Measurements from ENCODE around the gene HES5. TPM values are rescaled to one million over a fixed set of nuclear protein-coding genes. Genes with fewer than 3 reads are reported as not detected.
"Not testable (repeated sequence)": the region's sequence is repeated elsewhere in the genome, so short reads cannot be mapped to it uniquely, and the experiment has no call there.

The HES5 gene
- total and polyA plus RNA-seq, 5 donors from 2014 or later: not detected

- peak; percentile 38 to 70 (median 63) for DNase-seq
- Mint-ChIP-seq H3K27me3 (no peaks in the 10 kb centered on the region), H3K4me1 (peaks cover 0 to 51% (median 9%) of the 10 kb centered on the region in 4 donors), H3K36me3 (no peaks in the 10 kb centered on the region), H3K27ac (peak overlapping the region; percentile 57 to 99 (median 95)), H3K9me3 (peaks cover 0 to 2% (median 0%) of the 10 kb centered on the region in 7 donors), H3K4me3 (peak overlapping the region; percentile 84 to 100 (median 98))
- Histone ChIP-seq H3K27me3 (ENCODE audit: control insufficient read depth, insufficient read depth, low read length) (no peaks in the 10 kb centered on the region), H3K27ac (ENCODE audit: insufficient read depth, low read length, poor library complexity, severe bottlenecking) (peak overlapping the region; percentile 97), H3K4me3 (ENCODE audit: low read depth, low read length) (no peak overlapping the region), H3K36me3 (ENCODE audit: control insufficient read depth, insufficient read depth, low read length) (peaks cover 7% of the 10 kb centered on the region), H3K4me1 (ENCODE audit: control insufficient read depth, insufficient read depth, low read length, poor library complexity, severe bottlenecking) (peaks cover 54% of the 10 kb centered on the region), H3K9me3 (ENCODE audit: control insufficient read depth in 2 of 2, low read length in 2 of 2) (no peaks in the 10 kb centered on the region)
- ATAC-seq (ENCODE audit: low read depth in 2 of 2): peak in 1 of 2 donors; percentile 29
Measured at GRCh38 chr1:2554621-2555387, 24.7 kb upstream of the HES5 start.

GRCh38 chr1:2553871-2554620, 24.0 kb upstream of the HES5 start:
- H3K9me3 Mint-ChIP-seq: peaks cover 0 to 2% (median 0%) of the 10 kb centered on the region in 7 donors
- Histone ChIP-seq H3K27ac (ENCODE audit: insufficient read depth, low read length, poor library complexity, severe bottlenecking) (no peak overlapping the region), H3K4me1 (ENCODE audit: control insufficient read depth, insufficient read depth, low read length, poor library complexity, severe bottlenecking) (peaks cover 54% of the 10 kb centered on the region), H3K36me3 (ENCODE audit: control insufficient read depth, insufficient read depth, low read length) (peaks cover 6% of the 10 kb centered on the region), H3K4me3 (ENCODE audit: low read depth, low read length) (no peak overlapping the region), H3K9me3 (ENCODE audit: control insufficient read depth in 2 of 2, low read length in 2 of 2) (no peaks in the 10 kb centered on the region), H3K27me3 (ENCODE audit: control insufficient read depth, insufficient read depth, low read length) (no peaks in the 10 kb centered on the region)
- ATAC-seq (ENCODE audit: low read depth in 2 of 2): no peak
- peaks cover 4% of the 10 kb centered on the region for H3K27me3 Mint-ChIP-seq
- peak overlapping the region; percentile 57 to 99 (median 92) for H3K27ac Mint-ChIP-seq
- peak overlapping the region; percentile 84 to 100 (median 98) for H3K4me3 Mint-ChIP-seq
- DNase-seq: no peak
- no peaks in the 10 kb centered on the region for H3K36me3 Mint-ChIP-seq
- H3K4me1 Mint-ChIP-seq: peaks cover 0 to 54% (median 10%) of the 10 kb centered on the region in 4 donors

- not testable (repeated sequence) for H3K27ac ChIP-seq (ENCODE audit: insufficient read depth, low read length, poor library complexity, severe bottlenecking); H3K9me3 ChIP-seq (ENCODE audit: control insufficient read depth in 2 of 2, low read length in 2 of 2); H3K9me3 Mint-ChIP-seq; H3K27ac Mint-ChIP-seq; H3K4me3 ChIP-seq (ENCODE audit: low read depth, low read length); H3K36me3 ChIP-seq (ENCODE audit: control insufficient read depth, insufficient read depth, low read length); ATAC-seq (ENCODE audit: low read depth in 2 of 2); H3K4me3 Mint-ChIP-seq; H3K27me3 ChIP-seq (ENCODE audit: control insufficient read depth, insufficient read depth, low read length); DNase-seq; H3K27me3 Mint-ChIP-seq; H3K36me3 Mint-ChIP-seq
- peaks cover 51% of the 10 kb centered on the region for H3K4me1 ChIP-seq (ENCODE audit: control insufficient read depth, insufficient read depth, low read length, poor library complexity, severe bottlenecking)
- peaks cover 0 to 51% (median 14%) of the 10 kb centered on the region in 4 donors for H3K4me1 Mint-ChIP-seq
Measured at GRCh38 chr1:2553076-2553475, 23.0 kb upstream of the HES5 start.

- H3K36me3 Mint-ChIP-seq: no peaks in the 10 kb centered on the region
- no peak overlapping the region for H3K27ac ChIP-seq (ENCODE audit: insufficient read depth, low read length, poor library complexity, severe bottlenecking)
- no peak for DNase-seq
- H3K9me3 ChIP-seq (ENCODE audit: control insufficient read depth in 2 of 2, low read length in 2 of 2): no peaks in the 10 kb centered on the region
- H3K4me3 Mint-ChIP-seq: peak overlapping the region in 1 of 4 donors; percentile 22
- peaks cover 51% of the 10 kb centered on the region for H3K4me1 ChIP-seq (ENCODE audit: control insufficient read depth, insufficient read depth, low read length, poor library complexity, severe bottlenecking)
- H3K36me3 ChIP-seq (ENCODE audit: control insufficient read depth, insufficient read depth, low read length): no peaks in the 10 kb centered on the region
- H3K27me3 ChIP-seq (ENCODE audit: control insufficient read depth, insufficient read depth, low read length): no peaks in the 10 kb centered on the region
- peaks cover 0 to 48% (median 14%) of the 10 kb centered on the region in 4 donors for H3K4me1 Mint-ChIP-seq
- H3K9me3 Mint-ChIP-seq: peaks cover 0 to 2% (median 0%) of the 10 kb centered on the region in 7 donors
- no peak overlapping the region for H3K4me3 ChIP-seq (ENCODE audit: low read depth, low read length)
- ATAC-seq (ENCODE audit: low read depth in 2 of 2): no peak
- peaks cover 9% of the 10 kb centered on the region for H3K27me3 Mint-ChIP-seq
- no peak overlapping the region for H3K27ac Mint-ChIP-seq
Measured at GRCh38 chr1:2552189-2552588, 22.1 kb upstream of the HES5 start.

- DNase-seq; H3K4me3 ChIP-seq (ENCODE audit: low read depth, low read length); H3K27me3 ChIP-seq (ENCODE audit: control insufficient read depth, insufficient read depth, low read length); H3K36me3 ChIP-seq (ENCODE audit: control insufficient read depth, insufficient read depth, low read length); H3K36me3 Mint-ChIP-seq; H3K9me3 Mint-ChIP-seq; H3K4me3 Mint-ChIP-seq; H3K27ac ChIP-seq (ENCODE audit: insufficient read depth, low read length, poor library complexity, severe bottlenecking); H3K27me3 Mint-ChIP-seq; ATAC-seq (ENCODE audit: low read depth in 2 of 2); H3K9me3 ChIP-seq (ENCODE audit: control insufficient read depth in 2 of 2, low read length in 2 of 2): not testable (repeated sequence)
- Mint-ChIP-seq H3K27ac (peak overlapping the region in 2 of 3 donors; percentile 38 to 76), H3K4me1 (peaks cover 0 to 46% (median 15%) of the 10 kb centered on the region in 4 donors)
- H3K4me1 ChIP-seq (ENCODE audit: control insufficient read depth, insufficient read depth, low read length, poor library complexity, severe bottlenecking): peaks cover 50% of the 10 kb centered on the region
Measured at GRCh38 chr1:2551544-2551943, 21.5 kb upstream of the HES5 start.

- not testable (repeated sequence) for H3K4me3 Mint-ChIP-seq; H3K4me3 ChIP-seq (ENCODE audit: low read depth, low read length)
- H3K4me1 Mint-ChIP-seq: peaks cover 0 to 37% (median 11%) of the 10 kb centered on the region in 4 donors
Measured at GRCh38 chr1:2550309-2550861, 20.3 kb upstream of the HES5 start.

GRCh38 chr1:2549367-2550029, 19.4 kb upstream of the HES5 start:
- not testable (repeated sequence) for ATAC-seq (ENCODE audit: low read depth in 2 of 2); H3K27me3 Mint-ChIP-seq; H3K36me3 Mint-ChIP-seq; H3K27me3 ChIP-seq (ENCODE audit: control insufficient read depth, insufficient read depth, low read length); H3K9me3 ChIP-seq (ENCODE audit: control insufficient read depth in 2 of 2, low read length in 2 of 2); H3K4me3 ChIP-seq (ENCODE audit: low read depth, low read length); H3K9me3 Mint-ChIP-seq; H3K36me3 ChIP-seq (ENCODE audit: control insufficient read depth, insufficient read depth, low read length)
- DNase-seq: peak in 1 of 3 donors; percentile 33
- peaks cover 39% of the 10 kb centered on the region for H3K4me1 ChIP-seq (ENCODE audit: control insufficient read depth, insufficient read depth, low read length, poor library complexity, severe bottlenecking)
- H3K27ac ChIP-seq (ENCODE audit: insufficient read depth, low read length, poor library complexity, severe bottlenecking): peak overlapping the region; percentile 97
- Mint-ChIP-seq H3K27ac (peak overlapping the region; percentile 96 to 98 (median 98)), H3K4me3 (peak overlapping the region in 3 of 4 donors; percentile 69 to 96 (median 94)), H3K4me1 (peaks cover 0 to 33% (median 8%) of the 10 kb centered on the region in 4 donors)

More at GRCh38 chr1:2550309-2550861, 20.3 kb upstream of the HES5 start:
- peaks cover 48% of the 10 kb centered on the region for H3K4me1 ChIP-seq (ENCODE audit: control insufficient read depth, insufficient read depth, low read length, poor library complexity, severe bottlenecking)
- not testable (repeated sequence) for H3K27ac ChIP-seq (ENCODE audit: insufficient read depth, low read length, poor library complexity, severe bottlenecking); H3K36me3 ChIP-seq (ENCODE audit: control insufficient read depth, insufficient read depth, low read length); H3K9me3 ChIP-seq (ENCODE audit: control insufficient read depth in 2 of 2, low read length in 2 of 2); H3K27me3 Mint-ChIP-seq; ATAC-seq (ENCODE audit: low read depth in 2 of 2); H3K9me3 Mint-ChIP-seq; DNase-seq; H3K27me3 ChIP-seq (ENCODE audit: control insufficient read depth, insufficient read depth, low read length); H3K36me3 Mint-ChIP-seq
- peak overlapping the region in 1 of 3 donors; percentile 78 for H3K27ac Mint-ChIP-seq

Measured in CD4-positive, CD25-positive, alpha-beta regulatory T cell (primary cell).